Skin epidermis (tissue), 12 donors: ENCODE results near the gene TWIST2.

Source experiments
- H3K27ac ChIP-seq, 21 experiments: fragments of 200-600 bp; sonication (generic) in 11 of 21; one replicate each; pipeline ENCODE4 v1.5.0; 2020; ENCODE audit warnings: mild to moderate bottlenecking in 3 of 21, inconsistent platforms in 2 of 21, moderate library complexity in 2 of 21
- H3K4me3 ChIP-seq, 7 experiments: fragments of 200-600 bp; sonication (generic) in 2 of 7; one replicate each; pipeline ENCODE4 v1.5.0; 2020; ENCODE audit warnings: inconsistent platforms in 2 of 7, mild to moderate bottlenecking in 2 of 7, moderate library complexity in 1 of 7

TWIST2 gene

GRCh38 chr2:238882082-238882755 lies 34.3 kb downstream of the TWIST2 start:
- Histone ChIP-seq H3K4me3 (no peak overlapping the region), H3K27ac (peak overlapping the region in 1 of 21 experiments; percentile 17)

DNA sequence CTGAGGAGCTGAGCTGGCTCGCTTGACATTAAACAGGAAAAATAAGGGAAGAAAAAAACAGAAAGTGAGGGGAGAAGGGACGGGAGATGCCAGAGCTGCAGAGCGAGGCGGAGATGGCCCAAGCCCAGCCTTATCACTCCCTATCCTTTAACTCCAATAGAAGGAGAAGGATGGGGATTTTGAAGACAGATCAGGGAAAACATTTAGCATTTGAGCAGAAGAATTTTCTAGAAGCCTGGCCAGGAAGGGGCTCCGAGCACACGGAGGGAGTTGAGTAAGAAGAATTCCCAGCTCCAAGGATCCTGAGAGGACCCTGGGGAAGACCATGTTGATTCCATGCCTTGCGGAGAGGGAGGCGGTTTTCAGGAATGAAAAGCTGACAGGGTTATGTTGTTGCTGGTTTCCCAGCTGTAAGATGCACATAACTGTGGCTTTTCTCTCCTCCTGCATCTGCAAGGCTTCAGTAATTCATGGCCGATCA lies 35.6 kb downstream of the TWIST2 start:
- peak overlapping the region in 1 of 21 experiments; percentile 28 for H3K27ac ChIP-seq

GRCh38 chr2:238884122-238884811 lies 36.4 kb downstream of the TWIST2 start:
- peak overlapping the region in 1 of 21 experiments; percentile 28 for H3K27ac ChIP-seq
- H3K4me3 ChIP-seq: no peak overlapping the region

More for the DNA sequence above, 35.6 kb downstream of the TWIST2 start:
- H3K4me3 ChIP-seq: no peak overlapping the region

DNA sequence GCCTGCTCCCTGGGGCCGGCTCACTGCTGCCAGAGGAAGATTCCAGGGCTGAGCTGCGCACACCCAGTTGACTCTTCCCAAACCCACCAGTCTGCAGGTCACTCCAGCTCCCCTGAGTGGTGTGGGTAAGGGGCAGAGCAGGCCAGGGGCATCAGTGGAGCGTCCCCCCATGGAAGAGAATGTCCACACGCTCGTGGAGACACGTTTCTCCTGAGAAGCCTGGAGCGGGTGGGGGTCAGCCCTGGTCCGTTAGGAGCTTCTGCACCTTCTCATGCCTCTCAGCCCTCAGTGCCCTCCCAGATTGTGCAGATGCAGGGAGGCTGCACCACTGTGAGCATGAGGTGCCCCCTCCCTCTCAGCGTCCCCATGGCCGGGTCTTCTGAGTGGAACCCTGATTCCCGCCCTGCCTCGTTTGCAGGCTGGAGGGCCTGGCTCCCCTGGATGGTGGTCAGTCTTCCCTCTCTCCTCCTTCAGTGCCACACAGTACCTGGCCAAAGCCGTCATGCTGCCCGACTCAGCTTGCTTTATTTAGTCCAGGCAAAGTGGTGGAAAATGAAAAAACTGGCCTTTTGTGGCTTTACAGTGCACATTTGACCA lies 37.0 kb downstream of the TWIST2 start:
- Histone ChIP-seq H3K4me3 (no peak overlapping the region), H3K27ac (no peak overlapping the region)

GRCh38 chr2:238886453-238887094 lies 38.7 kb downstream of the TWIST2 start:
- Histone ChIP-seq H3K27ac (no peak overlapping the region), H3K4me3 (no peak overlapping the region)

DNA sequence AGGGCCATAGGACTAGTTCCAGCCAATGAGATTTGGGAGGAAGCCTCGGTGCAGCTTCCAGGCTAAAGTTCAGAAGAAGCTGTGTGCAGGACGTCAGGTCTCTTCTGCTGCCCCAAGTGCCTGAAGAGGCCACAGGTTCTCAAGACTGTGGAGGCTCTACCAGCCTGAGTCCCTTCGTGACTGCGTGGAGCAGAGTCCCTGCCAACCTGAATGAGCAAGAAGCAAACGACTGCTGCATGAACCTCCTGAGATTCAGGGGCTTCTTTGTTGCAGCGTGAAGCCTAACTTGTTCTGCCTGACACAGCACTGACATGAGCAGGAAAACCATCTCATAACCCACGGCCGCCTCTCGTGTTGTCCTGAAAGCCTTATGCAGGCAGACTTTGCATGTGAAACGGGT lies 39.7 kb downstream of the TWIST2 start:
- Histone ChIP-seq H3K4me3 (no peak overlapping the region), H3K27ac (no peak overlapping the region)

GRCh38 chr2:238888781-238889180 lies 40.9 kb downstream of the TWIST2 start:
- Histone ChIP-seq H3K4me3 (no peak overlapping the region), H3K27ac (no peak overlapping the region)

GRCh38 chr2:238890131-238890530 lies 42.2 kb downstream of the TWIST2 start:
- H3K27ac ChIP-seq: no peak overlapping the region
- H3K4me3 ChIP-seq: no peak overlapping the region

GRCh38 chr2:238890618-238891456 lies 43.0 kb downstream of the TWIST2 start:
- no peak overlapping the region for H3K27ac ChIP-seq
- no peak overlapping the region for H3K4me3 ChIP-seq

DNA sequence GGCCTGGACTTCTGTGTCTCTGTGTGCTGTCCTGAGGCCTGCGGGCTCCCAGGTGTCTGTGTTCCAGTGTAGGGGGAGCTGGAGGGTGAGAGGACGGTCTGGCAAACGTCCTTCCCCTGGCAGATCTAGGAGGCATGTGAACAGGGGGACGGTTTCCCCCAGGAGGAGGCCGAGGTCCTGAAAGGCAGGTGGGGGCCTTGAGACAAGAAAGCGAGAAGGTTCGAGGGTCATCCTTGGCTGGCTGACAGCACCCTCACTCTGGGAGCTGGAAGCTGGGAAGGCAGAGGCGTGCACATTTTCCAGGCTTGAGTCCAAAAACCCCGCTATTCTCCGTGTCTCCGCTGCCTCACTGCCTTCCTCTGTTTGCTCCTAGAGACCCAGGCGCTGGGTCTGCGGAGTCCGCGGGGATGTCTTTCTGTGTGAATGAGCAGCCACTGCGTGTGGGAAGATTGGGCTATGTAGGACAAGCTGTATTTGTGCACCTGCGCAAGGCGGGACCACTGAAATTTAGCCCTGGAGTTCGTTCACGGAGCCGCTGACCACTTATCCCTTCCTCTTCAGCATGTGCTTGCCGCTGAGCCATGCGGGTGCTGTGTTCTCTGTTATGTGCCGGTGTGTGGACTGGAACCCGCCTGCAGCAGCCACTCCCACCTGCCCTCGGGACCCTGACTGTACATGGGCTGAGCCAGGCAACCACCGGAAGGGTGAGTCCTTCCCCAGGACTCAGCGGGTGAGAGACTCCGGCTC lies 43.7 kb downstream of the TWIST2 start:
- no peak overlapping the region for H3K27ac ChIP-seq
- H3K4me3 ChIP-seq: no peak overlapping the region

DNA sequence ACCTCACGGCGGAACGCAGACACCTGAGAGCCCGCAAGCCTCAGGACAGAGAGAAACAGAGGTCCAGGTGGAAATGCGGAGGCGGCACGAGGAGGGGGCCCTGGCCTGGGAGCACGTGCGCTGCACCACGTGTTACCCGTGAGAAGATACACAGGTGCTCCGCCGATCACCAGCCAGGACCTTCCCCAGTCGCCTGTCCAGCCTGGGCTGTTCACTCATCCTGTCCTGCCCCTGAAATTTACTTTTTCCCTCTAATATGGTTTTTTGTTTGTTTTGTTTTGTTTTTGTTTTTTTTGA lies 44.3 kb downstream of the TWIST2 start:
- Histone ChIP-seq H3K4me3 (no peak overlapping the region), H3K27ac (no peak overlapping the region)

DNA sequence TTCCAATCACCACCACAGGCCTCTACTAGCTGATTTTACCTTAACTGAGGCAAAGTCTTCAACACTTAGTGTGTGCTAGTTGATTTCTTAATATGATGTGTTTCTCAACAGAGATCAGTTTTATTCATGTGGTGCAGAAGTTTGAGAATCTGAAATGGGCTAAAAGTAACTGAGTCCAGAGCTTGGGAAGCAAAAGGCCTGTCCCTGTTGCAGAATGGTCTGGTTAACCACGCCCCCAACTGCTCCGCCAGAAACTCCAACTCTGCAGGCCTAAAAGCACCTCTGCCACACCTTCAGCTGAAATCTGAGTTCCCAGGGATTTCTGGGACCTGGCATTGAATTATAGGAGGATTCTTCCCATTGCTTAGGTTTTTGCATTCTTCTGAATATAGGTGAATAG lies 44.9 kb downstream of the TWIST2 start:
- Histone ChIP-seq H3K27ac (no peak overlapping the region), H3K4me3 (no peak overlapping the region)

GRCh38 chr2:238893349-238894000 lies 45.6 kb downstream of the TWIST2 start:
- no peak overlapping the region for H3K4me3 ChIP-seq
- peak overlapping the region in 8 of 21 experiments; percentile 4 to 55 (median 19) for H3K27ac ChIP-seq

DNA sequence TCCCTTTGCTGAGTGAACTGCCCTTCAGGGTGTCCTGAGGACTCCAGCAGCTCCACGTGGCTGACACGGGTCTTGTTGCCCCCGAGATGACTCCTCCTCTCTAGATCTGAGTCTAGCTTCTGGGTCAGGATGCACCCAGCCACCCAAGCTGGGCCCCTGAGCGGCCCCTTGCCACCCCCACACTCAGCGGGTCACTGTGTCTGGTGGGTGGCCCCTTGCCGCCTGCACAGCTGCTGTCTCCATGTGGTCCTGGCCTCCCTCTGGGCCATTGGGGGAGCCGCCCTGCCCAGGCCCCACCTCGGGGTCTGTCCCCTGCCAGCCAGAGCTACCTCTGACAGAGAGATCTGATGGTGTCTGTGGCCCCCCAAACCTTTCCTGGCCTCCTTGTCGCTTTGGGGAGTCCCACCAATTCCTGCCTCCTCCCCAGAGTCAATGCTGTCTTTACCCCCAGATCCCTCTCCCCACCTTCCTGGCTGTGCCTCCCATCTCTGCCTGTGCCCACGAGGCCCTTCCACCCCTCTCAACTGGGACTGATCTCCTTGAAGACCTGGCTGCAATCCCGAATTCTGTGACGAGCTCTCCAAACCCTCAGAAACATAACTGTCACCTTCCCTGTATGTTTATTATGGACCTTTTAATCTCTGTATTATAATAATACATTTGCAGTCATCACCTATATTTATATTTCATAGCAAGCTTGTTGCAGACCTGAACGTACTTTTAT lies 46.5 kb downstream of the TWIST2 start:
- Histone ChIP-seq H3K27ac (peak overlapping the region in 9 of 21 experiments; percentile 1 to 55 (median 16)), H3K4me3 (no peak overlapping the region)

GRCh38 chr2:238894950-238895298 lies 47.0 kb downstream of the TWIST2 start:
- Histone ChIP-seq H3K4me3 (no peak overlapping the region), H3K27ac (peak overlapping the region in 4 of 21 experiments; percentile 3 to 40 (median 4))

DNA sequence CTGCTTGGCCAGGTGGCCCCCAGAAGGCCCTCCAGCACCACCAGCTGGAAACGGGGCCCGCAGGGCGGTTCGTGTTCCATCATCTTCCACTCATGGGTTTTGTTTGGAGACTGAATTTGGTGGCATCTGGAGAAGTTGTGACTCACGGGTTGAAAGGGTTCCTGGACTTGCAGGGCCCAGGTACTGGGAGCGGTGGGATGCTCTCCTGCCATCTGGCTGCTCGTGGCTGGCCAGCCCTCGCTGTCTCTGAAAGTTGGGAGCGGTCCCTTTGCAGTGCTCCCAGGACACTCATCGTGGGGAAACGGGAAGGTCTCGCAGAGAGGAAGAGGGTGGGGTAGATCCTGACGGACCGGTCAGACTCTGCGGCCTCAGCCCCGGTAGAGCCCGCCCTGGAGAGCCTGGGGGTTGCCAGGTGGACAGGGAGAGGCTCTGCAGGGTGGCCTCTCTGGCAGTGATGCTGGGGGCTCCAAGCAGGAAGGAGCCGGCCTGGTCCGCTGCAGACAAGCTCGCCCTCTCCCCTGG lies 47.5 kb downstream of the TWIST2 start:
- Histone ChIP-seq H3K4me3 (no peak overlapping the region), H3K27ac (peak overlapping the region in 6 of 21 experiments; percentile 2 to 44 (median 4))

- H3K27ac ChIP-seq: peak overlapping the region in 5 of 21 experiments; percentile 2 to 44 (median 32)
- no peak overlapping the region for H3K4me3 ChIP-seq
Observed at GRCh38 chr2:238895891-238896600, 48.2 kb downstream of the TWIST2 start.
